ENCODE measurements around the gene CIB4. TPM values are rescaled to one million over a fixed set of nuclear protein-coding genes. Genes with fewer than 3 reads are reported as not detected.
A peak's percentile ranks its signal among the peaks of the same experiment; 100 is the strongest.

Gene CIB4
- total and polyA plus RNA-seq, 4 donors: 1.3 TPM; not detected in 3

DNA sequence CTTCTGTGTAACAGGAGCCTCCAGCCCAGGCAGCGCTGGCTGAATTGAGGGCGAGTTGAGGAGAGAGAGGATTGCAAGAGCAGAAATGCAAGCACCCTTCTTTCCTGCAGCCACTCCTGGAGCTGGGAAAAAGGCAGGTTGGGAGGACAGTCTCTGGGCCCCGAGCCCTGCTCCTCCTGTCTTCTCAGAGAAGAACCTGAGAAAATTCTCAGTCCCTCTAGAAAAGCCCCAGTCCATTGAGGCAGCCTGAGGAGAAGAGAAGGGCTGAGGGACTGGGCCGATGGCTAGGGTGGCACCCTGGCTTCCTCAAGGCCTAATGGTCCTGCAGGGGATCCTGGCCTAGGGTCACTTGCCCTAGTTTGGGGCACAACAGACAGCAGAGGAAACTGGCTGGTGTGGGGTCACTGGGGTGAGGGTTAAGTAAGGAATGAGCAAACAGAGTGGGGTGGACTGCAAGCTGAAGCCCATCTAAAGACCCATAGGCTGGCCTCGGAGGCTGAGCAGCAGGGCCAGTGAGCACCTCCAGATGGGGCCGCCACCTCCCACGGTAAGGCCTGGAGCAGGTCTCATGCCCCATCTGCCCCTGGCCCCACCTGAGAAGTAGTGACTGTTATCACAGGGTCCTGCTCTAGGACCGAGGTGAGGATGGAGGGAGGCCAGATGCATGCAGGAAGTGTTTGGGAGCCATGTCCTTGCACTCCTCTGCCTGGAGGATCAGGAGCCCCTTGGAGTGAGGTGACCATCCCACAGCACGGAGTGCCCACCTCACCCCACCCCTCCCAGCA is 12.4 kb downstream of the CIB4 start:
- H3K9ac ChIP-seq (ENCODE audit: insufficient read depth in 1 of 2, low read length in 2 of 2): no peak overlapping the region
- H3K9me3 ChIP-seq (ENCODE audit: control insufficient read depth in 4 of 4, insufficient read depth in 3 of 4, low read length in 3 of 4): no peaks in the 10 kb centered on the region
- TF ChIP-seq CTCF (IDR thresholded peaks at IDR 0.05; ENCODE audit: control extremely low read depth, extremely low read depth): no peak
- H3K36me3 ChIP-seq (ENCODE audit: control insufficient read depth in 4 of 4, insufficient read depth in 4 of 4, low read length in 4 of 4): no peaks in the 10 kb centered on the region
- ATAC-seq (ENCODE audit: insufficient read depth, low FRiP score): no peak
- no peak overlapping the region for H3K4me3 ChIP-seq
- WGBS, 2 donors: 86 to 89% methylated on average over 9 of the region's 9 CpGs
- no peaks in the 10 kb centered on the region for H3K27me3 ChIP-seq (ENCODE audit: control insufficient read depth in 3 of 3, insufficient read depth in 3 of 3, low read length in 2 of 3)
- peak in 1 of 3 donors; percentile 6 for DNase-seq
- no peak overlapping the region for H3K27ac ChIP-seq (ENCODE audit: low read depth in 1 of 2, low read length in 1 of 2)
- peaks cover 0 to 52% (median 13%) of the 10 kb centered on the region in 5 donors for H3K4me1 ChIP-seq (ENCODE audit: control insufficient read depth in 5 of 5, insufficient read depth in 5 of 5, low read length in 5 of 5)

- Histone ChIP-seq H3K27me3 (ENCODE audit: control insufficient read depth in 3 of 3, insufficient read depth in 3 of 3, low read length in 2 of 3) (no peaks in the 10 kb centered on the region), H3K4me1 (ENCODE audit: control insufficient read depth in 5 of 5, insufficient read depth in 5 of 5, low read length in 5 of 5) (peaks cover 0 to 46% (median 9%) of the 10 kb centered on the region in 5 donors), H3K36me3 (ENCODE audit: control insufficient read depth in 4 of 4, insufficient read depth in 4 of 4, low read length in 4 of 4) (no peaks in the 10 kb centered on the region), H3K9me3 (ENCODE audit: control insufficient read depth in 4 of 4, insufficient read depth in 3 of 4, low read length in 3 of 4) (no peaks in the 10 kb centered on the region), H3K9ac (ENCODE audit: insufficient read depth in 1 of 2, low read length in 2 of 2) (no peak overlapping the region), H3K27ac (ENCODE audit: low read depth in 1 of 2, low read length in 1 of 2) (no peak overlapping the region), H3K4me3 (no peak overlapping the region)
- TF ChIP-seq CTCF (IDR thresholded peaks at IDR 0.05; ENCODE audit: control extremely low read depth, extremely low read depth): no peak
- no peak for DNase-seq
- 78 to 80% methylated on average over 10 of the region's 10 CpGs for WGBS, 2 donors
- no peak for ATAC-seq (ENCODE audit: insufficient read depth, low FRiP score)
Measured at GRCh38 chr2:26627350-26628105, 13.6 kb downstream of the CIB4 start.

GRCh38 chr2:26626606-26627005 is 14.6 kb downstream of the CIB4 start:
- WGBS, 2 donors: 93 to 94% methylated on average over 3 of the region's 3 CpGs
- H3K27me3 ChIP-seq (ENCODE audit: control insufficient read depth in 3 of 3, insufficient read depth in 3 of 3, low read length in 2 of 3): no peaks in the 10 kb centered on the region
- H3K9me3 ChIP-seq (ENCODE audit: control insufficient read depth in 4 of 4, insufficient read depth in 3 of 4, low read length in 3 of 4): no peaks in the 10 kb centered on the region
- ATAC-seq (ENCODE audit: insufficient read depth, low FRiP score) (no peak), DNase-seq (no peak)
- H3K4me3 ChIP-seq: no peak overlapping the region
- peaks cover 0 to 37% (median 9%) of the 10 kb centered on the region in 5 donors for H3K4me1 ChIP-seq (ENCODE audit: control insufficient read depth in 5 of 5, insufficient read depth in 5 of 5, low read length in 5 of 5)
- H3K27ac ChIP-seq (ENCODE audit: low read depth in 1 of 2, low read length in 1 of 2): no peak overlapping the region
- TF ChIP-seq CTCF (IDR thresholded peaks at IDR 0.05; ENCODE audit: control extremely low read depth, extremely low read depth): no peak
- no peak overlapping the region for H3K9ac ChIP-seq (ENCODE audit: insufficient read depth in 1 of 2, low read length in 2 of 2)
- H3K36me3 ChIP-seq (ENCODE audit: control insufficient read depth in 4 of 4, insufficient read depth in 4 of 4, low read length in 4 of 4): no peaks in the 10 kb centered on the region
